Measurements from ENCODE around the gene MAPRE2. TPM values are rescaled to one million over a fixed set of nuclear protein-coding genes. Genes with fewer than 3 reads are reported as not detected.

The MAPRE2 gene
- total RNA-seq, 1 experiment from 2014 or later, result 29.4 TPM

- H3K9ac ChIP-seq (ENCODE audit: extremely low read depth, insufficient read length, low read length), result no peak overlapping the region
- no peaks in the 10 kb centered on the region for H3K27me3 ChIP-seq (ENCODE audit: insufficient read depth, low read length)
- no peak overlapping the region for H4K5ac ChIP-seq (ENCODE audit: insufficient read length, low read depth, low read length)
- no peak overlapping the region for H2BK20ac ChIP-seq (ENCODE audit: low read depth, low read length, poor library complexity, severe bottlenecking)
- no peak overlapping the region for H3T11ph ChIP-seq (ENCODE audit: low read length)
- H3K23ac ChIP-seq (ENCODE audit: insufficient read length, low read depth, low read length), result no peak overlapping the region
- no peak overlapping the region for H3K14ac ChIP-seq (ENCODE audit: insufficient read depth, low read length)
- no peak overlapping the region for H3K4ac ChIP-seq (ENCODE audit: low read depth, low read length)
- H2BK5ac ChIP-seq (ENCODE audit: insufficient read length, low read length), result no peak overlapping the region
- H3K79me2 ChIP-seq (ENCODE audit: insufficient read depth, low read length), result peaks cover 3% of the 10 kb centered on the region; the same call in 1 of the 2 replicates
- WGBS (ENCODE audit: extremely low coverage, insufficient read length, low lambda C conversion rate), result no CpG with 5 or more reads among the region's 7 CpGs
- no peaks in the 10 kb centered on the region for H3K9me3 ChIP-seq (ENCODE audit: control insufficient read depth, low read depth, low read length)
- no peak overlapping the region for H4K8ac ChIP-seq (replicated peaks; ENCODE audit: insufficient read length, low read depth, low read length)
- peaks cover 10% of the 10 kb centered on the region for H3K4me1 ChIP-seq (ENCODE audit: insufficient read depth, low read length)
- no peak overlapping the region for H3K27ac Mint-ChIP-seq
- no peaks in the 10 kb centered on the region for H3K36me3 Mint-ChIP-seq (ENCODE audit: insufficient read depth in 1 of 3, low read depth in 3 of 3)
- peaks cover 20 to 22% of the 10 kb centered on the region in 2 experiments for H3K4me1 Mint-ChIP-seq
- H3K79me1 ChIP-seq (ENCODE audit: insufficient read depth, low read depth, low read length, poor library complexity, severe bottlenecking), result peaks cover 3% of the 10 kb centered on the region
- H3K4me2 ChIP-seq (ENCODE audit: insufficient read depth, insufficient read length, low read length), result no peak overlapping the region
- H4K91ac ChIP-seq (ENCODE audit: insufficient read length, low read depth, low read length), result no peak overlapping the region
- no peak overlapping the region for H2BK15ac ChIP-seq (ENCODE audit: low read depth, low read length)
- no peaks in the 10 kb centered on the region for H4K20me1 ChIP-seq (ENCODE audit: control insufficient read depth, insufficient read depth, insufficient read length)
- no peak overlapping the region for H2AFZ ChIP-seq (ENCODE audit: low read length)
- no peaks in the 10 kb centered on the region for H3K23me2 ChIP-seq (ENCODE audit: insufficient read length, low read depth, low read length, poor library complexity, severe bottlenecking)
- no peak overlapping the region for H2BK120ac ChIP-seq (ENCODE audit: low read depth, low read length, poor library complexity, severe bottlenecking)
- H3K18ac ChIP-seq (ENCODE audit: insufficient read length, low read depth, low read length), result no peak overlapping the region
- H3K27me3 Mint-ChIP-seq (ENCODE audit: low read depth), result no peaks in the 10 kb centered on the region
- H2BK12ac ChIP-seq (ENCODE audit: insufficient read length, low read depth, low read length), result no peak overlapping the region
- no peaks in the 10 kb centered on the region for H3K9me3 Mint-ChIP-seq
- no peak overlapping the region for H3K56ac ChIP-seq (ENCODE audit: insufficient read length, low read depth, low read length)
- H2AK5ac ChIP-seq (ENCODE audit: insufficient read length, low read length), result no peak overlapping the region
- DNase-seq, result no peak
- H3K27ac ChIP-seq (ENCODE audit: insufficient read length, low read depth, low read length), result no peak overlapping the region
- TF ChIP-seq CTCF (conservative IDR thresholded peaks at IDR 0.05), result no peak
- H3K4me3 Mint-ChIP-seq, result no peak overlapping the region
Measured at GRCh38 chr18:35055105-35055504, 13.9 kb downstream of the MAPRE2 start.

All from H9 (cell line).